ENCODE data around the gene TMUB1.

- TF ChIP-seq CTCF (IDR thresholded peaks at IDR 0.05), result peak in 1 of 12 donors; percentile 8
- TF ChIP-seq POLR2A (IDR thresholded peaks at IDR 0.05), result peak; percentile 68 to 97
Measured at GRCh38 chr7:151057989-151058780, 25.1 kb downstream of the TMUB1 start.

All from heart left ventricle (tissue), 13 donors.